ENCODE results near the gene THEMIS2.
"Not testable (repeated sequence)": the region's sequence is repeated elsewhere in the genome, so short reads cannot be mapped to it uniquely, and the experiment has no call there.

The THEMIS2 gene

GRCh38 chr1:27872059-27872801 is at the start of gene THEMIS2:
TSS of gene THEMIS2 (plus strand) at chr1:27872544. CDS start at chr1:27872572, 28 bp downstream.
- no peak for DNase-seq (ENCODE audit: low read depth)

- no peak for DNase-seq (ENCODE audit: low read depth)
These were observed 48.6 kb upstream of the THEMIS2 start for GRCh38 chr1:27823784-27824183.

GRCh38 chr1:27824411-27824810 is 47.9 kb upstream of the THEMIS2 start:
- DNase-seq (ENCODE audit: low read depth) = no peak

GRCh38 chr1:27829339-27829960 is 42.9 kb upstream of the THEMIS2 start:
- DNase-seq (ENCODE audit: low read depth) = not testable (repeated sequence)

GRCh38 chr1:27830621-27831440 is 41.5 kb upstream of the THEMIS2 start, which contains the start of gene PPP1R8:
TSS of gene PPP1R8 (plus strand) at chr1:27830782. CDS start at chr1:27830836, 54 bp downstream.
- peak; percentile 92 for DNase-seq (ENCODE audit: low read depth)

GRCh38 chr1:27831568-27832410 is 40.6 kb upstream of the THEMIS2 start:
- no peak for DNase-seq (ENCODE audit: low read depth)

GRCh38 chr1:27832762-27833161 is 39.6 kb upstream of the THEMIS2 start:
- DNase-seq (ENCODE audit: low read depth) = no peak

GRCh38 chr1:27833470-27833869 is 38.9 kb upstream of the THEMIS2 start:
- DNase-seq (ENCODE audit: low read depth) = no peak

- no peak for DNase-seq (ENCODE audit: low read depth)
These were observed 37.3 kb upstream of the THEMIS2 start for GRCh38 chr1:27835046-27835445.

GRCh38 chr1:27835501-27835900 is 36.8 kb upstream of the THEMIS2 start:
- DNase-seq (ENCODE audit: low read depth) = no peak

GRCh38 chr1:27849951-27850350 is 22.4 kb upstream of the THEMIS2 start:
- DNase-seq (ENCODE audit: low read depth) = no peak

- DNase-seq (ENCODE audit: low read depth) = no peak
These were observed 17.3 kb upstream of the THEMIS2 start for GRCh38 chr1:27855085-27855484.

GRCh38 chr1:27856561-27857343 is 15.6 kb upstream of the THEMIS2 start:
- no peak for DNase-seq (ENCODE audit: low read depth)

GRCh38 chr1:27857552-27857951 is 14.8 kb upstream of the THEMIS2 start:
- not testable (repeated sequence) for DNase-seq (ENCODE audit: low read depth)

GRCh38 chr1:27858072-27858948 is 14.0 kb upstream of the THEMIS2 start:
- DNase-seq (ENCODE audit: low read depth) = peak; percentile 74

GRCh38 chr1:27858949-27859576 is 13.3 kb upstream of the THEMIS2 start:
- no peak for DNase-seq (ENCODE audit: low read depth)

- no peak for DNase-seq (ENCODE audit: low read depth)
These were observed 10.9 kb upstream of the THEMIS2 start for GRCh38 chr1:27861436-27861835.

- no peak for DNase-seq (ENCODE audit: low read depth)
These were observed 10.3 kb upstream of the THEMIS2 start for GRCh38 chr1:27862004-27862403.
